22Rv1 (cell line): Measurements from ENCODE around the gene DUSP28.

ENCODE experiments used
- CTCF ChIP-seq: fragments of 450-650 bp; IDR thresholded peaks from 2 replicates; pipeline ENCODE4 v1.5.1; 2017; ENCODE audit warnings: mild to moderate bottlenecking
- ZFX ChIP-seq: fragments of 450-650 bp; IDR thresholded peaks from 2 replicates; pipeline ENCODE4 v1.6.1; 2017; ENCODE audit warnings: antibody characterized with exemption, borderline replicate concordance

- no peak for TF ChIP-seq CTCF
- no peak for TF ChIP-seq ZFX
Observed at GRCh38 chr2:240581811-240582210, 21.7 kb downstream of the DUSP28 start.
